Testis (tissue), 2 donors: Measurements from ENCODE around the gene MAN2C1.

Source experiments
- CTCF ChIP-seq, 3 experiments: fragments of 450-650 bp in 2 of 3; fragments of 200-600 bp in 1 of 3; sonication (generic) in 1 of 3; IDR thresholded peaks; one replicate each; pipeline ENCODE4 v1.5.1; 2016 to 2019; ENCODE audit warnings: antibody characterized with exemption in 3 of 3, mild to moderate bottlenecking in 2 of 3, moderate library complexity in 1 of 3
- POLR2A ChIP-seq: fragments of 450-650 bp; IDR thresholded peaks from one replicate; pipeline ENCODE4 v1.6.1; 2017; ENCODE audit warnings: antibody characterized with exemption, mild to moderate bottlenecking, moderate library complexity

GRCh38 chr15:75347222-75348033 lies 21.0 kb downstream of the MAN2C1 start:
- TF ChIP-seq CTCF (IDR thresholded peaks at IDR 0.05), result no peak
- TF ChIP-seq POLR2A, result no peak
